GM21423 (cell line): ENCODE results near the gene FUT2.
A peak's percentile ranks its signal among the peaks of the same experiment; 100 is the strongest.
"Not testable (repeated sequence)": the region's sequence is repeated elsewhere in the genome, so short reads cannot be mapped to it uniquely, and the experiment has no call there.

ENCODE experiments used
- ATAC-seq: cut with Tn5 transposase; IDR thresholded peaks from one replicate; pipeline ENCODE4 v1.9.1; 2021; ENCODE audit warnings: mild to moderate bottlenecking, moderate library complexity; ENCODE audit not compliant: unreplicated experiment

FUT2 gene

GRCh38 chr19:48695743-48696352 lies at the start of gene FUT2:
Gene FUT2 (plus strand): TSS chr19:48695971. CDS start chr19:48702957, 6,986 bp downstream.
- no peak for ATAC-seq

GRCh38 chr19:48646001-48646721 lies 49.6 kb upstream of the FUT2 start, which contains the start of gene CA11:
Gene CA11 (minus strand): TSS chr19:48646187. CDS start chr19:48645632, 555 bp downstream.
- peak; percentile 80 for ATAC-seq

- no peak for ATAC-seq
These were observed 49.0 kb upstream of the FUT2 start for GRCh38 chr19:48646722-48647216.

- ATAC-seq: no peak
These were observed 47.6 kb upstream of the FUT2 start for GRCh38 chr19:48648134-48648533.

- no peak for ATAC-seq
These were observed 44.6 kb upstream of the FUT2 start for GRCh38 chr19:48650974-48651682.

- no peak for ATAC-seq
These were observed 44.1 kb upstream of the FUT2 start for GRCh38 chr19:48651683-48652048.

GRCh38 chr19:48654299-48655059 lies 41.3 kb upstream of the FUT2 start:
- no peak for ATAC-seq

GRCh38 chr19:48656840-48657474 lies 38.8 kb upstream of the FUT2 start:
- ATAC-seq: no peak

GRCh38 chr19:48657828-48658227 lies 37.9 kb upstream of the FUT2 start:
- ATAC-seq: not testable (repeated sequence)

GRCh38 chr19:48658483-48658882 lies 37.3 kb upstream of the FUT2 start:
- no peak for ATAC-seq

GRCh38 chr19:48659768-48660167 lies 36.0 kb upstream of the FUT2 start:
- no peak for ATAC-seq

- ATAC-seq: peak; percentile 81
These were observed 34.7 kb upstream of the FUT2 start for GRCh38 chr19:48660852-48661710.

GRCh38 chr19:48661711-48662090 lies 34.1 kb upstream of the FUT2 start:
- ATAC-seq: no peak

- no peak for ATAC-seq
These were observed 32.1 kb upstream of the FUT2 start for GRCh38 chr19:48663667-48664066.

- no peak for ATAC-seq
These were observed 31.3 kb upstream of the FUT2 start for GRCh38 chr19:48664476-48664875.

GRCh38 chr19:48665786-48666185 lies 30.0 kb upstream of the FUT2 start:
- no peak for ATAC-seq

- ATAC-seq: no peak
These were observed 27.4 kb upstream of the FUT2 start for GRCh38 chr19:48668332-48668731.

GRCh38 chr19:48668761-48669160 lies 27.0 kb upstream of the FUT2 start:
- ATAC-seq: no peak

- no peak for ATAC-seq
These were observed 25.7 kb upstream of the FUT2 start for GRCh38 chr19:48669903-48670668.
